HUDEP-2 (cell line): ENCODE results near the gene R3HDM4.
"Not testable (repeated sequence)": the region's sequence is repeated elsewhere in the genome, so short reads cannot be mapped to it uniquely, and the experiment has no call there.

Source experiments
- DNase-seq, 76 experiments: peaks; one replicate each; lab custom pipeline; 2025; ENCODE audit not compliant: unreplicated experiment in 76 of 76; lab: John Stamatoyannopoulos, UW

The R3HDM4 gene

DNA sequence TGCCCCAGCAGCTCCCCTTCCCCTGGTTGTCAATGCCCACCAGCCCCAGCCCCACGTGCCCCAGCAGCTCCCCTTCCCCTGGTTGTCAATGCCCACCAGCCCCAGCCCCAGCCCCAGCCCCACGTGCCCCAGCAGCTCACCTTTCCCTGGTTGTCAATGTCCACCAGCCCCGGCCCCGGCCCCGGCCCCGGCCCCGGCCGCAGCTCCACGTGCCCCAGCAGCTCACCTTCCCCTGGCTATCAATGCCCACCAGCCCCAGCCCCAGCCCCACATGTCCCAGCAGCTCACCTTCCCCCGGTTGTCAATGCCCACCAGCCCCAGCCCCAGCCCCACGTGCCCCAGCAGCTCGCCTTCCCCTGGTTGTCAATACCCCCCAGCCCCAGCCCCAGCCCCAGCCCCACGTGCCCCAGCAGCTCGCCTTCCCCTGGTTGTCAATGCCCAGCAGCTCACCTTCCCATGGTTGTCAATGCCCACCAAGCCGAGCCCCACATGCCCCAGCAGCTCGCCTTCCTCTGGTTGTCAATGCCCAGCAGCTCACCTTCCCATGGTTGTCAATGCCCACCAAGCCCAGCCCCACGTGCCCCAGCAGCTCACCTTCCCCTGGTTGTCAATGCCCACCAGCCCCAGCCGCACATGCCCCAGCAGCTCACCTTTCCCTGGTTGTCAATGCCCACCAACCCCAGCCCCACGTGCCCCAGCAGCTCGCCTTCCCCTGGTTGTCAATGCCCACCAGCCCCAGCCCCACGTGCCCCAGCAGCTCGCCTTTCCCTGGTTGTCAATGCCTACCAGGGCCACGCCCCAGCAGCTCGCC, 34.1 kb downstream of the R3HDM4 start:
- not testable (repeated sequence) for DNase-seq

DNA sequence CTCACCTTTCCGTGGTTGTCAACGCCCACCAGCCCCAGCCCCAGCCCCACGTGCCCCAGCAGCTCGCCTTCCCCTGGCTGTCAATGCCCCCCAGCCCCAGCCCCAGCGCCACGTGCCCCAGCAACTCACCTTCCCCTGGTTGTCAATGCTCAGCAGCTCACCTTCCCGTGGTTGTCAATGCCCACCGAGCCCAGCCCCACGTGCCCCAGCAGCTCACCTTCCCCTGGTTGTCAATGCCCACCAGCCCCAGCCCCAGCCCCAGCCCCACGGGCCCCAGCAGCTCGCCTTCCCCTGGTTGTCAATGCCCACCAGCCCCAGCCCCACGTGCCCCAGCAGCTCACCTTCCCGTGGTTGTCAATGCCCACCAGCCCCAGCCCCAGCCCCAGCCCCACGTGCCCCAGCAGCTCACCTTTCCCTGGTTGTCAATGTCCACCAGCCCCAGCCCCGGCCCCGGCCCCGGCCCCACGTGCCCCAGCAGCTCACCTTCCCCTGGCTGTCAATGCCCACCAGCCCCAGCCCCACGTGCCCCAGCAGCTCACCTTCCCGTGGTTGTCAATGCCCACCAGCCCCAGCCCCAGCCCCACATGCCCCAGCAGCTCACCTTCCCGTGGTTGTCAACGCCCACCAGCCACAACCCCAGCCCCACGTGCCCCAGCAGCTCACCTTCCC, 34.9 kb downstream of the R3HDM4 start:
- DNase-seq = not testable (repeated sequence)

DNA sequence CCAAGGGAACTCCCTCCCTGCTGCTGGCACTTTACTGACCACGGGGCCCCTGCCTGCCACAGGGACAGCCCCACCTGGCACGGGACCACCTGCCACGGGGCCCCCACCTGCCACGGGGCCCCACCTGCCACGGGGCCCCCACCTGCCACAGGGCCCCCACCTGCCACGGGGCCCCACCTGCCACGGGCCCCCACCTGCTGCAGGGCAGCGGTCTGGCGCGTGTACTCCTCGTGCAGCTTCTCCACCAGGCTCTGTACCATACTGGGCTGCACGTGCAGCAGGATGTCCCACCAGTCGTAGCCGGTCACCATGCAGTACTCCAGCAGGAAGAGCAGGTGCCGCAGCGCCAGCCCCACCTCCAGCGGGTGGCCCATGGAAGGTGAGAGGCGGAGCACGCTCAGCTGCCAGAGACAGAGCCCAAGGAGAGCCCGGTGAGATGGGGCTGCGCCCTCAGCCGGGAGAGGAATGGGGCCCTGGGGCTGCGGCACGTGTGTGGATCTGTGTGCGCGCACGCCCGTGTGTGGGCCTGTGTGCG, 36.2 kb downstream of the R3HDM4 start:
- DNase-seq = no peak

DNA sequence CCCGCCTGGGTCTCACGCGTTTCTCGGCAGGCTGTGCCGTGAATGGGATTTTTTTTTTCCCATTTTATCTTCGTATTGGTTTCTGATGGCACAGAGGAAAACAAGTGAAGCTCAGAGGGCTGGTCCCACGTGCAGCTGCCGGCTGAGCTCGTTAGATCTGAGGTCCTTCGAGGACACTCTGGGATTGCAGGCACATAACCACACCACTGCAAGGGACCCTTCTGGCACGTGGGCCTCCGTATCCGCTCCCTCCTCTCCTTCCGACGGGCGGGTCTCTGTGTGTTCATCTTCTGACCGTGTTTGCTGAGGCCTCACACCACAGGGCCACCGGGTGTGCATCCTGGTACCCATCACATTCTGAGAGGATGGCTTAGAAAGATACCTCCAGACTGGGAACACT, 36.9 kb downstream of the R3HDM4 start:
- no peak for DNase-seq

DNA sequence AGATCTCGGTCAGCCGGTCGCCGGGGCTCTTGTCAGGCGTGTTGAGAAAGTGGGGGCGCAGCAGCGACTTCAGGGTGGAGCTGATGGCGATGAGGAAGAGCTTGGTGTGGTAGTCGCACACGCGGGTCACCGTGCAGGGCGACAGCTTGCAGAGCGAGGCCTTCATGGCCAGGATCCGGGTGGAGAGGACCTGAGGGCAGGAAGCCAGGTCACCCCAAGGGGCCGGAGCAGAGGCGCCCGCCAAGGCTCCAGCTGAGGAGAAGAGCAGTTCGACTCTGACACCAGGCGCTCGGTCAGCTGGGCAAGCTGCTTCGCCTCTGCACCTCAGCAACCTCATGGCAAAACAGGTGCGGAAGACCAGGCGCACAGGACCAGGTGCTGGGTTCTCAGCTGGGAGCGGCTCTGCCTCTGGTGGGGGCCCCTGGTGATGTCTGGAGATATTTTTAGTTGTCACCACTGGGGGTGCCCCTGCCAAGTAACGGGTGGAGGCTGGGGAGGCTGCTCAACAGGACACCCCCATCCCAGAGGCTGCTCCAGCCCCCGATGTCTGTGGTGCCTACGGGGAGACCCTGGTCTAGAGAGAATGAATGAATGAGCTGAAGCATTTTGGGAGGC, 37.6 kb downstream of the R3HDM4 start:
- DNase-seq = no peak

DNA sequence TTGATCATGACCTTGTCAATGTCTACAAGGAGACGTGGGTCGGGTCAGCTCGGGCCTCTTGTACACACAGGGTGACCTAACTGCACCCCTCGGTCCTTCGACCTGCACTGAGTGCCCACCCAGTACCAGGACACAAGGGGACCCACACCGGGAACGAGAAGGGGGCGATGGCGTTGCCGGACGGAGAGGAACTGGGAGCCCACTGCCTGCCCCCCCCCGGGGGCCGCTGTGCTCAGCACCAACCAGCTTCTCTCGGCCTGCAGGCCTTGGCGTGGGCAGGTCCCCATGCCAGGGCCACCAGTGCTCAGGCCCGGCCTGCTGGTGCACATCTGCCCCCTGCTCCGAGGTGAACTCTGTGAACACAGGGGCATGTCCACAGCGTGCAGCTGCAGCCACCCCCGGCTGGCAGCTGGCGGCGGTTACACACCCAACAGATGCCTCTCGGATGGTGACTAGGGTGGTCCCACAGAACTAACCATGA, 39.4 kb downstream of the R3HDM4 start:
- DNase-seq = no peak

DNA sequence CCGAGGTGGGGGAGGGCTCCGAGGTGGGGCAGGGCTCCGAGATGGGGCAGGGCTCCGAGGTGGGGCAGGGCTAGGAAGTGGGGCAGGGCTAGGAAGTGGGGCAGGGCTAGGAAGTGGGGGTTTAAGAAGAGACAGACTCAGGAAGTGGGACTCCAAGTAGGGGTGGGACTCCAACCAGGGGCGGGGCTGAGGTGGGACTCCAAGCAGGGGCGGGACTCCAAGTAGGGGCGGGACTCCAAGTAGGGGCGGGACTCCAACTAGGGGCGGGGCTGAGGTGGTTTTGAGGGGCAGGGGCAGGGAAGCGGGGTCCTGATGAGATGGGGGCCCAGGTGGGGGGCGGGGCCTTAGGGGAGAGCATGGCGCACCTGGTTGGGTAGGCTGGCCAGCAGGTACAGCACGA, 39.9 kb downstream of the R3HDM4 start:
- DNase-seq = peak in 48 of 76 experiments; percentile 14 to 76 (median 54)

DNA sequence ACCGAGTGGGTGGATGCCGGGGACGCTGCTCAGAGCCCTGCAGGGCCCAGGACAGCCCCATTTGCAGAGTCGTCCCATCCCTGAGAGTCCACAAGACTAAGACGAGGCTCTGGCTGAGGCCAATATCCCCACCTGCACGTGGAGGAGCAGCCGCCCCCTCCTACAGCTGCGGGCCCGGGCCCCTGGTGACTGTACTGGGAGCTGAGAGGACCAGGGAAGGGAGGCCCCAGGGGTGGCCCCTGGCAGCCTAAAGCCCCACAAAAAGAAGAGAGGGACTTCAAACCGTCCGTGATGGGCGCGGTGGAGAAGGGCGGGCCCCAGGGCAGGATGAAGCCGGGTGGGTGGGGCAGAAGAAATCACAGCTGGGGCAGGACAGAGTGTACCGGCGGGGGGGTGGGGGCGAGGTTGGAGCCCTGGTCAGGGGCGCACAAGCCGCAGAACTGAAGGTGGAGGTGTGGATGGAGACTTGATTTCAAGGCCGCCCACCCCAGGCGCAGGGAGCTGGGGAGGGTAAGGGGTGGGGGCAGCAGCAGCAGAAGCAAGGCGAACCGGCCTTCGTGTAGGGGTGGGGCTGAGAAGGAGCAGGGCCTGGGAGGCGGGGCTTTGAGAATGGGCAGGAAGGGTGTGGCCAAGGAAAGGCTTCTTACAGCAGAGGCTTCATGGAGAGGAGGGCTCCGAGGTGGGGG, 40.6 kb downstream of the R3HDM4 start:
- DNase-seq = peak in 72 of 76 experiments; percentile 30 to 96 (median 86)

DNA sequence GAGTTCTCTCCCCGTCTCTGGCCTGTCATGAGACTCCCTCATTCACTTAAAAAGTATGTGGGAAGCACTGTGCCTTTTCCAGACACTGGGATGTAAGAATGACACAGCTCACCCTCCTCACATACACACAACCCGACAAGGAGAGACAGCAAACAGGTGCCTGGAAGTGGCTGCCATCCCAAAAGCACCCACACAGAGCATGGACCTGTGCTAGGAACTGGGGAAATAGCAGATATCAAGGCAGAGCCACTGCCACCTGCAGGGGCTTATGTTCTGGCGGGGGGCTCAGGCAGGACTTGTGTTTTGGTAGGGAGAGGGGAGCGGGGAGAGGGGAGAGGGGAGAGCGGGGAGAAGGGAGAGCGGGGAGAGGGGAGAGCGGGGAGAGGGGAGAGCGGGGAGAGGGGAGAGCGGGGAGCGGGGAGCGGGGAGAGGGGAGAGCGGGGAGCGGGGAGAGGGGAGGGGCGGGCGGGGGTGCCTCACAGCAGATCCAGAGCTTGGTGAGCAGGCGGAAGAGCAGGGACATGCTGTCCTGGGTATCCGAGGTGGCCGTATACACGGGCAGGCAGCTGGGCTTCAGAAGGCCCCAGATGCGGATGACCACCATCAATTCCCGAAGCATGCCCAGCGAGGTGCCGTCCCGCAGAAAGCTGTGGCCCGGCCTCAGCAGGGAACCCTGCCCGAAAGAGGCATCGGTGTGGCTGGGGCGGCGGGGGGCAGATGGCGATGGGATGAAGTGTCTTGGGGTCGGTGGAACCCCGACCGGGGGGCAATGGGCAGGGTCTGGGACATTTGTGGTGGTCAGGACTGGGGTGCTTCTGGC, 41.4 kb downstream of the R3HDM4 start:
- no peak for DNase-seq

DNA sequence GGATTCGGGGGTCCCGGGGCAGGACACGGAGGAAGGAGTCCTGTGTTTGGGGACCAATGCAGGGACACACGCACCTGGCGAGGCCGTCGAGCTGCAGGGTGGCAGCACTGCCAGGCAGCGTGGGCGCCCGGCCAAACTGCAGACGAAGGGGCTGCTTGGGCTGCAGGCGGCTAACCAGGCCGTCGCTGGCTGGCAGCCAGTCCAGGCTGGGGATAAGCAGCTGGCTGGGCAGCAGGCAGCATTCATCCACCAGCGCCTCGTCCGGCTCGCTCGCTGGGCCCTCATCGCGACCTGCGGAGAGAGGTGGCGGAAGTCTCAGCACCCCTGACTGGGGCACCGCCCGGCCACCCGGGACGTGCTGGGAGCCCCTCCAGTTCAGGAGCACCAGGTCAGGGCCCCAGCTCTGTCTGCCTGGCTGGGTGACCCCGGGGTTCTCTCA, 42.0 kb downstream of the R3HDM4 start:
- DNase-seq = no peak

DNA sequence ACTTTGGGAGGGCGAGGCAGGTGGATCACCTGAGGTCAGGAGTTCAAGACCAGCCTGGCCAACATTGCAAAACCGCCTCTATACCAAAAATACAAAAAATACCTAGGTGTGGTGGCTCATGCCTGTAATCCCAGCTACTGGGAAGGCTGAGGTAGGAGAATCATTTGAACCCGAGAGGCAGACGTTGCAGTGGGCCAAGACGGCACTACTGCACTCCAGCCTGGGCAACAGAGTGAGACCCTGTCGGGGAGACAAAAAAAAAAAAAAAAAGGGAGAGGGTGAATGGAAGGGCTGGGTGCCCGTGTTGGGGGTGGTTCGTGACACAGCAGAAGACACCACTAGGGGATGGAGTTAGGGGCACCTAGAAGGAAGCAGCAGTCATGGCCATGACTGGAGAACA, 42.7 kb downstream of the R3HDM4 start:
- DNase-seq = no peak

DNA sequence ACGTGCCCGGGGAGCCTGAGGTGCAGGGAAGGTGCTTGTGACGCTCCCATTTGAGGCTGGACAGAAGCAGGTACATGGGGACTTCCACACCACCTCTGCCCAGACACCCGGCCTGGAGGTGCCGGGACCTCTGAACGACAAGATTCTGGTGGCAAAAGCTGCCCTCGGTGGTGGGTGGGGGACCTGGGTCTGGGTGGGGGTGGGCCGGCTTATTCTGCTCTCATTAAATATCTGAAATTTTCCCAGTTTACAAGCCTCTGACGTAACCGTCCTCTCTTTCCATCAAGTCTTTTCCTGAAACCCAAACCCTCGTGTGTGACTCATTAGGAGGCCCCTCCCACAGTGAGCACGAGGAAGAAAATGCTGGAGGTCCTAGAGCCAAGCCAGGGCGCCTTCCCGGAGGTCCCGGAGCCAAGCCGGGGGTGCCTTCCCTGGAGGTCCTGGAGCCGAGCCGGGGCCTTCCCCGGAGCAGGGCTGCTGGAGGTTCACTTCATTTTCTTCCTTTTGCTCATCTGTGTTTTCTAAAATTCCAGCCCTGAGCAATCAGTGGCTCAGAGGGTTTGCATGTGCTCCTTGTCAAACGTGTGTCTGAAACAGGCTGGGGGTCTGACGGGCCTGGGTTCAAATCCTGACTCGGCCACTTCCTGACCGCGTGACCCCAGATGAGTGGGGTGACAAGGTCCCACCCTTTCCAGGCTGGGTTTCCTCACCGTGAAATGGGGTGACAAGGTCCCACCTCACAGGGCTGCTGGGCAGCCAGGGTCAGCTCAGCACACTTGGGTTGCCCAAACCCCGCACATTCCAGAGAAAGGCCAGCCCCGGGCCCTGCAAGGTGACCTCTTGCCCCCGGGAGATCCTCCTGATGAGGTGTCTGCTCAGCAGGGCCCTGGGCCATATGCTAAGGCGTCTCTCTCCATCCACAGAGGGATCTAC, 43.5 kb downstream of the R3HDM4 start:
- no peak for DNase-seq

DNA sequence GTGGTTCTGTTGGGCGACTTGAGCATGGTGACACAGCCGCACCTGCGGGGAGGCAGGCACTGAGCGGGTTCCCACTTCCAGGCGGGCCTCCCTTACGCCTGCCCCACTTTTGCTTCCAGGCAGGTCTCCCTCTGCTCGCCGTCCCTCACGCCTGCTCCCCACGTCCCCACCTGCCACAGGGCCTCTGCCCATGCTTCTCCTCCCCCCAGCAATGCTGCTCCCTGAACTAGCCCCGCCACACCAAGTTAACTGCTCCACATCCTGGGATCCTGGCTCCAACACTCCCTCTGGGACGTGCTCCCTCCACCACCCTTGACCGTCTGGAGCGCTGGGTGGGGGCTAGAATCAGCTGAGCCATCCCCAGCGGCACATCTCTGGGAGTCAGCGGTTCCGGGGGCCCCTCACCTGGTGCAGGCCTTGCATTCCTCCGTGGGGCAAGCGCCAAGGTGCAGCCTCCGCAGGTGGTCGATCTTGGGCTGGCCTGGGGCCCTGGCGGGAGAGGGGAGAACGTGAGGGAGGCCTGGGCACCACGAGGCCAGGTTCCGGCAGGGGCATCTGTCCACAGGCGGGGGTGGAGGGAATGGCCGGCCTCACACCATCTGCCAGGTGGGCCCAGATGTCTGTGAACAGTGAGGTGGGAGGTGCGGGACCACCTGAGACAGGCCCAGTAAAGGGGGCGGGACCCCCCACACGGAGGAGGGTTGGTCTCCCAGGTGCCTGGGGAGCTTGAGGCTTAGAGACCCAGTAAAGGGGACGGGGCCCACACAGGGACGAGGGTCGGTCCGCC, 44.4 kb downstream of the R3HDM4 start:
- DNase-seq = no peak

DNA sequence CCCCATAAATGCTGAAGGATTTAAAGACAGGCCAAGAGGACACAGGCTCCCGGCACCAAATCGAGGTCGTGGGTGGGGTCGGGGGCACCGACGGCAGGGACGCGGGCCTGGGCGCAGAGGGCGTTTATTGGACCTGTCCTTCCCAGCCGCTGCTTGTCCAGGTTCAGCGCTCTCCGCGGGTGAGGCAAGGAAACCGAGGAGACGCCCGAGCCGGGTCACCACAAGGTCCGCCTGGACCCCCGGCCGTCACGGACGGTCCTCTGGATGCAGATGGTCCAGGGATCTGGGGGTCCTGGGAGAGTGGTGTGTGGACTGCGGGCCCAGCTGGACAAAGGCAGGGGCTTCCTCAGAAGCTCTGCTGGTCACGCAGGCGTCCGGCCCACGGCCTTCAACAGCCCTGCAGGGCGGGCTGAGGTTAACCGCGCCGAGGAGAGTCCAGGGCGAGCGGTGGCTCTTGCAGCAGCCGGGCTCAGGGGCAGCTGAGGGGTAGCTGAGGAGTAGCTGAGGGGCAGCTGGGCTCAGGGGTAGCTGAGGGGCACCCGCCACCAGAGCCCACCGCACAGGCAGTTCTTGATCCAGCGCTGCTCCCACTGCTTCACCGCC, 45.1 kb downstream of the R3HDM4 start:
- no peak for DNase-seq

DNA sequence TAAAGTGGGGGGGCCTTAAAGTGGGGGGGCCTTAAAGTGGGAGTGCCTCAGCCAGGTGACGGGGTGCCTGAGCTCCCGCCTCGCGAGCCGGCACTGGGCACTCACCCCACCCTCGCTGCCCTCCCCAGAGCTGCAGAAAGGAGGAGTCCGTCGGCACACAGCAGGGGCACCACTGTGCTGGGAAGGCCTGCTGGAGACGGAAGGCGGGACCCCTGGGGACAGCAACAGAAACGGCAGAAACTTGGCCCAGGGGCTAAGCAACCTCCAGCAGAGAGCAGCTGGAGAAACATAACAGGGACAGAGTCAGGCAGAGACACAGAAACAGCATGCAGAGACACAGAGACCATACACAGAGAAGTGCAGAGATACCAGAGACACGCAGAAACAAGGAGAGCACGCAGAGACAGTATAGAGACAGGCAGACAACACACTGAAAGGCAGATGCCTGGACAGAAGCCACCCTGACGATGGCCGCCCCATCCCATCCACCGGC, 45.7 kb downstream of the R3HDM4 start:
- no peak for DNase-seq

DNA sequence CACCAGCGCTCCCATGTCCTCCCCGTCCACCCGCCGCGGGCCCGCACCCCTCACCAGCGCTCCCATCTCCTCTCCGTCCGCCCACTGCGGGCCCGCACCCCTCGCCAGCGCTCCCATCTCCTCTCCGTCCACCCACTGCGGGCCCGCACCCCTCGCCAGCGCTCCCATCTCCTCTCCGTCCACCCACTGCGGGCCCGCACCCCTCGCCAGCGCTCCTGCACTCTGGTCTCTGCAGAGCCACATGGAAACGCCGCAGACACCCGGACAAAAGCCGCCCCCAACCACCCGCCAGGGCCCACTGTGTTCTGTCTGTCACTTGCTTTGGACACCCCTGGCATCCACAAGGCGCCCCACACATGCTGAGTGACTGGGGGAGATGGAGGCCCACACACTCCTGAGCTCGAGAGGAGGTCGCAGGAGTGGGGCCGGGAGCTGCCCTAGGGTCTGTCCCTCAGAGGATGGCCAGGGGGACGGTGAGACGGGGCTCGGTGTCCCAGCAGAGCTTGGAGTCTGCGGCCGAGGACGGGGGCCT, 46.2 kb downstream of the R3HDM4 start:
- no peak for DNase-seq

DNA sequence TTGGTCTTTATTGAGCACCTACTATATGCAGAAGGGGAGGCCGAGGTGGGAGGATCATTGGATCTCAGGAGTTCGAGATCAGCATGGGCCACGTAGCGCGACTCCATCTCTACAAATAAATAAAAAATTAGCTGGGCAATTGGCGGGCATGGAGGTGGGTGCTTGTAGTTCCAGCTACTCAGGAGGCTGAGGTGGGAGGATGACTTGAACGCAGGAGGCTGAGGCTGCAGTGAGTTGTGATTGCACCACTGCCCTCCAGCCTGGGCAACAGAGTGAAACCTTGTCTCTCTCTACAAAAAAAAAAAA, 49.8 kb downstream of the R3HDM4 start:
- DNase-seq = no peak
